Astrocyte of the spinal cord (primary cell): ENCODE data around the gene ASCL2.

ENCODE experiments used
- DNase-seq: peaks from one replicate; pipeline ENCODE4 v3.0.0; 2011; ENCODE audit warnings: low read depth, low spot score
- H3K4me3 ChIP-seq: 2 replicates; pipeline ENCODE4 v1.5.1; 2011; ENCODE audit warnings: low read depth, mild to moderate bottlenecking, low read length, moderate library complexity
- CTCF ChIP-seq: IDR thresholded peaks from 2 replicates; pipeline ENCODE4 v1.5.1; 2012; ENCODE audit warnings: low read depth, mild to moderate bottlenecking, low read length, inconsistent platforms
- in situ Hi-C: cut with HindIII; loops from 2 replicates; pipeline ENCODE4 v1.10.0; 2017; ENCODE audit warnings: low sequenced_read_pairs

Gene ASCL2

DNA sequence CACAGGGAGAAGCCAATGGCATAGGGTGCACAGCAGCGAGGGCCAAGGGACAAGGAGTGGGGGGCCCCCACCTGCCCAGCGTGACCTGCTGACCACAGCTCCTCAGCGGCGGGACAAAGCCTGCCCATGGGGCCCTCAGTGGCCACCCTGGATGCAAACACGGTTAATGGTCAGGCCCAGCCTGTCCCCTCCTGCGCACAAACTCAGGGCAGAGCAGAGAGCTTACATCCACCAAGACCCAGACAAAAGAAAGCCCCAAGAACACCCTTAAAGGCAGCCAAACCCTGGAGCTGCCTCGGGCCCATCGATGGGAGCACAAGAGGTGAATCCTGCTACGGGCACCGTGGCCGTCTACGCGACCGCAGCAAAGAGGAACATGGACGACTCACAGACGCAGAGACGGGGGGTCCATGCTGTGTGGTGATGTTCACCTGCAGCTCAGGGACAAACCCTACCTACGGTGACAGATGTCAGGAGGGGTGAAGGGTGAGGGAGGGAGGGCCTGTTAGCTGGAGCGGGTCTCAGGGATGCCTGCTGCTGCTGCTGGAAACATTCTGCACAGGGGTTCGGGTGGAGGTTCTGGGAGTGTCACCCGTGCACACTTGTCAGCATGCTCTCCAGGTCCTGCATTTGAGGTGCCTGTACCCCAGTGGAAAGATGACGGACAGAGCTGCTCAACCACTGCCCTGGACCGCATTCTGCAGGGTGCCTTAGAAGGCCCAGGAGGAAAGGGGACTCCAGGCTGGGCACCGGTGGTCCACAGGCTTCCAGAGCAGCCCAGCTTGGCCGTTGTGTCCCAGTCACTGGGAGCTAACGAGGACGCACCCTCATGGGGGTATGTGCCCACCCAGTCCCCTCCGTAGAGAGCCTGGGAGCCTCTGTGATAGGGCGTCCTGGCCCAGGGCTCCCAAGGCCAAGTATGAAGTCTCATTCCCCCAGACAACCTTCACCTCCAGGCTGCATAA is 11.6 kb downstream of the ASCL2 start:
- no peak overlapping the region for H3K4me3 ChIP-seq
- no peak for DNase-seq
- in situ Hi-C loops: no loop called here
- TF ChIP-seq CTCF: no peak

GRCh38 chr11:2256951-2257700 is 13.3 kb downstream of the ASCL2 start:
- in situ Hi-C loops: no loop called here
- no peak overlapping the region for H3K4me3 ChIP-seq
- no peak for DNase-seq
- TF ChIP-seq CTCF: no peak

DNA sequence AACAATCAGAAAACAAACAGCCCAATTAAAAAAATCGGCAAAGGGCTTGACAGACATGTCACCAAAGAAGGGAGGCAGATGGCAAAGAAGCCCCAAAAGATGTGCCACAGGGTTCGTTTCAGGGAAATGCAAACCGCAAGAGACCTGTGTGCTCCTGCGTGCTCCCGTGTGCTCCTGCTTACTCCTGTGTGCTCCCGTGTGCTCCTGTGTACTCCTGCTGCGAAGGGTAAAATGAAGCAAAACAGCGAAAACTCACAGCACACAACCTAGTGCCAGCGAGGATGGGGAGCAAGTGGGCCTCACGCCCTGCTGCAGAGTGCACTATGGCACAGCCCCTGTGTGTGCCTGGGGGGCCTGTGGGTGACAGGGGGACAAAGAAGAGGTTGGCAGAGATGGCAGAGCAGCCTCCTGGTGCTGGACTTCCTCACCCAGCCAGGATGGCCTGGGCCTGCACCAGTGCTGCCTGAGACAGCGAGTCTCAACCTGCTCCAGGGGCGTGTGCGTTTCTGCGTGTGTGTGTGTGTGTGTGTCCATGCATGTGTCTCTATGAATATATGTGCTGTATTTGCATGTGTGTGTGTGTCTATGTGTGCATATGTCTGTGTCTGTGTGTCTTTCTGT is 14.0 kb downstream of the ASCL2 start:
- in situ Hi-C loops: no loop called here
- DNase-seq: no peak
- no peak for TF ChIP-seq CTCF
- no peak overlapping the region for H3K4me3 ChIP-seq

DNA sequence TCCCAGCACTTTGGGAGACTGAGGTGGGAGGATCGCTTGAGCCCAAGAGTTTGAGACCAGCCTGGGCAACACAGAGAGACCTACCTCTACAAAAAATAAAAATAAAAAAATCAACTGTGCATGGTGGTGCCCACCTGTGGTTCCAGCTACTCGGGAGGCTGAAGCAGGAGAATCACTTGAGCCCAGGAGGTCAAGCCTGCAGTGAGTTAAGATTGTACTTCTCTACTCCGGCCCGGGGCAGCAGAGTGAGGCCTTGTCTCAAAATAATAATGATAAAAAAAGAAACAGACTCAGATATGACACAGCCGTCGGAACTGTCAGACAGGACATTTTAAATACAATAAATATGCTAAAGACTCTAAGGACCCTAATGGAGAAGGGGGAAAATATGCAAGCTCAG is 18.4 kb downstream of the ASCL2 start:
- H3K4me3 ChIP-seq: no peak overlapping the region
- TF ChIP-seq CTCF: no peak
- in situ Hi-C loops: no loop called here
- no peak for DNase-seq

- in situ Hi-C loops: no loop called here
- H3K4me3 ChIP-seq: no peak overlapping the region
- no peak for TF ChIP-seq CTCF
- DNase-seq: no peak
These were observed 19.2 kb downstream of the ASCL2 start for GRCh38 chr11:2251138-2251537.

DNA sequence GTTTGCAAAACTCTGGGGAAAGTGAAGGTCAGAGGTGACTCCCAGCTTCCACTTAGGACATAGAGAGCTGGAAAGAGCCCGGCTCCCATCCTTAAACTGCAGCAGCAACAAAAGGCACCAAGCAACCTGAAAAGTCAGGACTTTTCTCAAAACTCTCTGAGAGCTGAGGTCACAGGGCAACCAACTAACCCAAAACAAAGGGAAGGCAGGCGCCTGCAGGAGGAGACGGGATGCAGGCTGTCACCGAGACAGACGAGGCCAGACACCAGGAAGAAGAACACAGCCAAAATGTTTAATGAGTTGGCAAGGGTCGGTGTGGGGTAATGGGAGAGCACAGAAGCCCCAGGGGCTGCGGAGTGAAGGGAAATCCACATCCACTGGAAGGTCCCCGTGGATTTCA is 19.9 kb downstream of the ASCL2 start:
- DNase-seq: no peak
- no peak overlapping the region for H3K4me3 ChIP-seq
- no peak for TF ChIP-seq CTCF
- in situ Hi-C loops: no loop called here
